Activated CD4-positive, alpha-beta T cell treated with anti-CD3 and anti-CD28 coated beads for 24 hours (primary cell): ENCODE measurements around the gene CEP83.

Experiments used
- DNase-seq, 2 donors: peaks; one replicate each; pipeline ENCODE4 v3.0.0-alpha.2; 2020; ENCODE audit warnings: low read depth in 2 of 2

The CEP83 gene

DNA sequence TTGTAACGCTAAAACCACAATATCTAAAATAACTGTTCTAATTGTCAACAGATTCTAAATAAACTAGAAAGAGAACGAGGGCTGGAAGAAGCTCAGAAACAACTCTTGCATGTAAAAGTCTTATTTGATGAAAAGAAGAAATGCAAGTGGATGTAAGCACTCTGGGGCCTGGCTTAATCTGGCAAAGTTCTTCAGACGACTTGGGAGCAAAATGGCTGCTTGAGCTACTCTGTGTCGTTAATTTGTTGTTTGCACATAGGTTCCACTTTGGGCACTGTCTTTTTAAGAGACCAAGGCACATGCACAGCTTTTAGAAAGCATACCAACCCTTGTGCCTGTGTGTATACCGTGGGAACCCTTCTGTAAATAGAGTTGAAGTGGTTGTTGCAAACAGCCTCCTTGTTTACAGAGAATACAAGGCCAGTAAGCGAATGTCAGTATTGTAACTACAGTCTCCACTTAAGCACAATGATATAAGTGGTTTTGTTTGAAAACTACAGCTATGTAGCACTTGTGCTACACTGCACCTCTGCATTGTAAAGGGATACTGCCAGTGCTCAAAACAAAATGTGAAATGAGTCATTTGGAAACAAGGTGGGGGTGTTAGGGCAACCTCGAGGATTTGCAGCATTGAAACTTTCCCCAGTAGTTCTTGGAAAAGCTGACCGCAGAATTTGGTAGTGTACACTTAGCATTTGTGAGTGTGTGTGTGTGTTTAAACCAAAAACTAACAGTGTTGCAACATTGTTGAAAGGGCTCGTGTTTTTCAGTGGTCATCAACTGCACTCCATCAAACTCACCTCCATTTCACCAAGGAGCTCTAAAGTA lies 154.3 kb downstream of the CEP83 start:
- DNase-seq = peak in 1 of 2 donors; percentile 29

DNA sequence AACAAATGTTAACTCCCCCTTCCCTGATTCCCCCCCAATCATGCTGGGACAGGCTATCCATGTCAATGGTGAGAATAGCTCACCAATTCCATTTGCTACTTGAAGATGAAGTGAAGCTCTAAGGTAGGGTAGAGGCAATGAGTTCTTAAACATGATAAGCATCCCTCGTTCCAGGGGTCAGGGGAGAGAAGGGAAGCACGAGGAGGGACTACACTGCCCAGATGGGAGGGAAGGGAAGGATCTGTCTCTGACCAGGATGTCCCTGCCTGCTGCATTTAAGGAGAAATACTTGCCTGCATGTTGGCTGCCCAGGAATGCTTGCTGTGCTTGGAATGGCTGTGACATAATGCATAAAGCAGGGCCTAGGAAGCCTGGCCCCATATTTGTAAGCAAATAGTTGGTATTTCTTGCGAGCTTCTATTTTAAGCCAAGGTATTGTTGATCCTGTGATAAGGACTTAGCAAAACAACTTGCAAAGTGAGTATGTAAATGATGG lies 155.1 kb downstream of the CEP83 start:
- no peak for DNase-seq

DNA sequence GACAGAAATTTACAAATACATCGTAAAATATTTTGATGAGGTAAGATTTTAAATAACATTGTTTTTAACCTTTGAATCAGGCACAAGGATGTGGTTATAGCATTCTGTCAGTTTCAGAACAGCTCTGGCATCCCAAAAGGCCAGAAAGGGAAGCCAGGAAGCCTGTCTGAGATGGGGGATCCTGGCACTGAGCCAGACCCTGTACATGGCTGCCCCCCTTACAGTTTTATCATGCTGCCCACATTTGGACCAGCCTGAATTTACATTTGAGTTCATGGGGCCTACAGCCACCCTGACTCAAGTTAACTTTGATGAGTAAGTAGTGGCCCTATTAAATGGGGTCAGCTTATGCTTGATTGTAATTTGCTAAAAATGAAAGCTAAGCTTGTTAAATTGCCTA lies 155.7 kb downstream of the CEP83 start:
- no peak for DNase-seq

DNA sequence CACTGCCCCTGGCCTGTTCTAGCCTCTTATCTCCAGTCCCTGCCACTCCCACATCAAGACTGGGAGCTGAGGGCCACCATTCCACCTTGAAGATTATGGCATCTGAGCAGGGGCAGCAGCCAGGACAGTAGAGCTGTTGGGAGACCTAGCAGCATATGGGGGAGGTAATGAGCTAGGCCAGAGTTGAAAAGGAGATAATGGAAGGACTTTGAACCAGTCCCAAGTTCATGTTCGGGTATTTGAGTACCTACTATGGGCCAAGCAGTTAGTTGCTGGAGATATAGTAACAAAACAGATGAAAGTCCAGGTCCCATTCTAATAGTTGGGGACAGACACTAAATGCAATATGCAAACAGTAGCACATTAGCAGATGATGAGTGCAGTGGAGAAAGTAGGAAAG lies 159.8 kb downstream of the CEP83 start:
- no peak for DNase-seq

DNA sequence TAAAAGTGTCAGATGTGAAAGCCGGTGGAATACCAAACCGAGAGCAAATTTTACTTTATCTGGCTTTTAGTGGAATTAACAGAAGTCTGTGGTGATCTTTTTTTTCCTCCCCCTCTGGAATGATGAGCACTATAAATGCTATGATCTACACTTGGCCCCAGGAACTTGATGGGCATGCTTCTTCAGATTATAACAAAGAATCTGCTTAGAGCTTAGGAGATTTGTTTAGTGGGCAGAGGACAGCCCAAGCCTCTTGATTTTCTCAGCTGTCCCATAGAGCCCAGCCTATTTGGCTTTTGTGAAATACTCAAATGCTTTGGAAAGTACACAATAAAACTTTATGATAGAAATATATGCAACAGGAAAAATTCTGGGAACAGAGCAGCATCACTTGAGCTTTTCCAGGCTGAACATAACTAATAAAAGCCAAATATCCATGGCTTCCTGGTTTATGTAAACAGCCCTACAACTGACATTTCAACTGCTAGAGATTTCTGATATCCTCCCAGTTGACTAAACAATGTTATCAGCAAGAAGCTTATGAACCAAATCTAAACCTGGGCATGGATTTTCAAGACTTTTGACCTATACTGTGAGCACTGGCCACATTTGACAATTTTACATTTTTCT lies 161.7 kb downstream of the CEP83 start:
- no peak for DNase-seq

DNA sequence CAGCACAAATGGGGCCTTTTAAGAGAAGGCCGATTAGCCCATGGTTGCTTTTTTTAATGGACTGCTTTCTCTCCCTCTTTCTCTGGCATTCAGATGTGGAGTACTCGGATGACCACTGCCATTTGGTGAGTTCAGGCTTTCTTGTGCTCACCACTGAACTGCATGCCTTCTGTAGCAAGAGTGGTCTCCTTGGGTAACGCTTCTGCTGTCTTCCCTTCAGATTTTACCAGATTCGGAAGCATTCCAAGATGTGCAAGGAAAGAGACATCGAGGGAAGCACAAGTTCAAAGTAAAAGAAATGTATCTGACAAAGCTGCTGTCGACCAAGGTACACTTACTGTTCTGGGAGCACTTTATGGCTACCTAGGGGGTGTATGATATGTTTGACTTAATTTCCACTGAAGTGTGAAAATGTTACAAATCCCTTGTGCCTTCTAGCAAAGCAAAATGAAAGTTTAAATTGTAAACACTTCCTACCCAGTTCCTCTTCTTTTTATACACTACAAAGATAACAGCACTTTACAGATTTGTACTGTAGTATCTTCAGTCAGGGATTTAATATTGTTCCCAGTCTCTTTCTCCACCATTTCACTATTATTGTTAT lies 162.5 kb downstream of the CEP83 start:
- DNase-seq = no peak

DNA sequence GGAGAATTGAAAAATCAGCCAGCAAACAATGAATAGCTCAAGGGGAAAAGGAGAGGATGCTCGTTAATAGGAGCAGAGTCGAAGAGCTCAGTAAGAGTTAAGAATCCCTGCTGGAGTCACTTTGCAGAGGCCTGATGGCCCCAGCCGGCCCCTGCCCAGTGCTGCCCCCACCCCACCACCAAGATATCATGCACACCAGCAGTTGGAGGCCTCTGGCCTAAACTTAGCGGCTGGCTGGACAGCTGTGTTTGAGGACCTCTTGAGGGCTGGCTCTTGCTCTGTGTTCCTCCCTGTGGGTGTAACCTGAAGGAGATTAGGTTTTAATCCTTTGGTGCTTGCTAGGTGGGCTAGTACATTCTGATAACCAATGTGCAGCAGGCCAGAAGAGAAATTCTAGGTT lies 169.3 kb downstream of the CEP83 start:
- no peak for DNase-seq

DNA sequence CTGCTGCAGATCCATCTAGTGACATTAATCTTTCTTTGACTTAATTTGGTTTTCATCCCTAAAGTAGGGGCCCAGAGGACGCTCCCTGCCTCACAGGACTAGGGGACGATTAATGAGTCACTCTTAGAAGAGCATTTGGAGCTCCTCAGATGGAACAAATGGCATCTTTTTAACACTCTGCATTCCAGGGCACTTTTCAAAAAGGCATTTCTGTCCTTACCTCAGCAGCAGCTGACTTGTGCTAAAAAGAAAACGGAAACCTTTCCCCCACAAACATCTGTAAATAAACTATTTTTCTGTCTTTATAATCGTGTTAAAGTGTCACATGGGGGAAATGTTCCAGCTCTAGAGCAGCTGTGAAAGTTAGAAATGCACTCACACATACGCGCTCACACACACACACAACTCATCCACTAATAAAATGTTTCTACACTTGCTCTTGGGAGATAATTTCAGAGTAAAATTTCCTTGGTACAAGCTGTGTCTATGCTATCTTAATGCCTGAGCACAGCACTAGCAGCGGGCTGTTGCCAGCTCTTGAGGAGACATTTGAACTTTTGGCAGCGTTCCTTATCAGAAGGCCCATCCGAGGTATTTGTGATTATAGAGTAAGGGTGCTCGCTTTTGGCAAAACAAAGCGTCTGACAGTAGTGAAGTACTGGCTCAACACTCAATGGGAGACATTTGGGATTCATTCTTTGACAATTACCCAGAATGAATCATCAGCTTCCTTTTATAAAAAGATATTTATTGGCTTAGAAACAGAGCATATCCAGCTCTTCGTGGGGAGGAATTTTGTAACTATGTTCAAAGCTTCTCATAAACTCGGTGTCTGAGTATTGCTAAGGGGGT lies 170.0 kb downstream of the CEP83 start:
- DNase-seq = no peak

DNA sequence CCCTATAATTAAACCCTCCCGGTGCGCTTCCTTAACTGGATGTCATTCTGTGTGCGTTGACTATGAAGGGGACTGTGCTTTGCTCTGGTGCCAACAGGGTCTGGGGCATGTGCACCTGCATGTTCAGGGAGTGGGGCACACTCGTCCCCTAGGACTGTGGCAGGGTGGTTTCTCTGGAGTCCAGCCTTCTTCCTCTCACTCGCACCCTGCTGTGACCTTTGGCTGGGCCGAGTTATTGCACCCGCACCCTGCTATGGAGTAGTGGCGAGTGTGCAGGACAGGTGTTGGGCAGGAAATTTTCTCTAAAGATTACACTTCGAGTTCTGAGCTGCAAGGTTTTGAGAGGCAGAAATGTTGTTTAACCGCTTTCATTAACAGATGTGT lies 172.4 kb downstream of the CEP83 start:
- no peak for DNase-seq

DNA sequence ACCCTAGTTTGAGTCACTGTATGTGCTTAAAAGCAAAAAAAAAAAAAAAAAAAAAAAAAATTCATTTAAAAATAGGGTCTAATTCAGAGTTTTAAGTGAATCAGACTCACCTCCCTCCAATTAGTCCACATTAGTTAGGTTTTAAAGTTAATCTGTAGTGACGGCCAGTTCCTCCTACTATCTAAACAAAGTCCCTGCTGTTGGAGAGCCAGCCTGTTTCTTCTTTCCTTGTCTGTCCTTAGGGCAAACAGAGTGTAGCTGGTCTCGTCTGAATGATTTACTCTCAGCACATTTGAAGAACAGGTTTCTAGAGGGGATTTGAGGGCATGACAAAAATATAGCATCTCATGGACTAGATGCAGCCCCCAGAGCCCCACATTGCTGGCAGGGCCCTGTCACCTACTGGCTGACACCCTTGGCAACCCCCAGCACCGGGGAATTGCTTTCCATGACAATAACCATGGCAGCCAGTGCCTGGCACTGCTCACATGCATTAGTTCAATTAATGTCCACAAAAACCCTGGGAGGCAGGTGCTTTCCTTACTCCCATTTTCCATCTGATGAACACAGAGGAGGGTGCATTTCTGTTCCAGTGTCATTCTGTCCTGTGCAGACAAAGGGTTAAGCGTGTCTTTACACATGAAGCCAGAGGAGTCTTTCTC lies 173.0 kb downstream of the CEP83 start:
- DNase-seq = no peak

DNA sequence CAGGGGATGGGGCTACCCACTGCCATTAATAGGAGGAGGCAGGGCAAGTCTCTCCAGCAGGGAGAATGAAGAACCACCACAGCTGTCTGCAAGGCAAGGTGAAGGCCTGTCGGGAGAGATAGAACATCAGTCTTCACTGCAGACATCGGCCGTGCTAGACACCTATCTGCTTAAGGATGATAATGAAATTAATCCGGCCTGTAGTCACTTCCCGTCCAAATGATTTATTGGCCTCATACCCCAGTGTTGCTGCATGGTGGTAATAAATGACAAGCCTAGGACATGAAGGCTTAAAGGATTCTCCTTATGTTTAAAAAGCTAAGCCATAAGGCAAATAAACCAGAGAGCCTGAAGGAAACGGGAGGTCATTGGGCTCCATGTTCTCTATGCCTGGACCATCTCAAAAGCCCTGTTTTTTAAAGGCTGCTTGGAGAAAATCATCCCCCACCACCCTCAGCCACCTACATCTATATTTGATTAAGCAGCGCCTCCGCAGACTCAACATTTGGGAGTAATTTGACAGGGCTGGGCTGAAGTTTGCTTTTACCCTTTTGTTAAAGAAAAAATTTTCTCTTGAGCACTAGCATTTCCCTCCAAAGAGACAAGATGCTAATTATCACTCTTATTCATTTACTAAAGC lies 173.6 kb downstream of the CEP83 start:
- no peak for DNase-seq

DNA sequence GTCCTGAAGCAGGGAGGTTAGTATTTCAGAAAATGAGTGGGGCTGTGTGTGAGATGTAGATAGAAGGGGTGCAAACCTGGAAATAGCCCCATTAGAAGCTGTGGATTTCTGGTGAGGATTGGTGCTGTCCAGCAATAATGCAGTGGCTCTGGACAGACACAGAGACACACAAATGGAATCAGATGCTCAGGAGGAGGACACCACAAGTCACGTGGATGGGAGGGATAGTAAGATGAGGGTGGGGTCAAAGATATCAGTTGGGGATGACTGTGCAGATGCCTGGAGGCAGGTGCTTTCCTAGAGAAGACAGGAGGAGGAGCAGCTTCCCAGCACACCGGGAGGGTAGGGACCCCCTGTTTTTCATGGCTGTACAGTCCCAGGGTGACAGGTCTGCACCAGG lies 174.8 kb downstream of the CEP83 start:
- no peak for DNase-seq

DNA sequence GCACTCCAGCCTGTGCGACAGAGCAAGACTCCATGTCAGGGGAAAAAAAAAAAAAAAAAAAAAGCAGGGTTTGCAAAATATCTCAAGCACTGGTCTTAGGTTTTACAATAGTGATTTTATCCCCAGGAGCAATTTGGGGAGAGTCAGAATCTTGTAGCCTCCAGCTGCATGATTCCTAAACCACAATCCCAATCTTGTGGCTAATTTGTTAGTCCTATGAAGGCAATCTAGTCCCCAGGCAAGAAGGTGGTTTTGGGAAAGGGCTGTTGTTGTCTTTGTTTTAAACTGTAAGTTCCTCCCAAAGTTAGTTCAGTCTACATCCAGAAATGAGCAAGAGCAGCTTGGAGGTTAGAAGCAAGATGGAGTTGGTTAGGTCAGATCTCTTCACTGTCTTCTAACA lies 175.6 kb downstream of the CEP83 start:
- no peak for DNase-seq

DNA sequence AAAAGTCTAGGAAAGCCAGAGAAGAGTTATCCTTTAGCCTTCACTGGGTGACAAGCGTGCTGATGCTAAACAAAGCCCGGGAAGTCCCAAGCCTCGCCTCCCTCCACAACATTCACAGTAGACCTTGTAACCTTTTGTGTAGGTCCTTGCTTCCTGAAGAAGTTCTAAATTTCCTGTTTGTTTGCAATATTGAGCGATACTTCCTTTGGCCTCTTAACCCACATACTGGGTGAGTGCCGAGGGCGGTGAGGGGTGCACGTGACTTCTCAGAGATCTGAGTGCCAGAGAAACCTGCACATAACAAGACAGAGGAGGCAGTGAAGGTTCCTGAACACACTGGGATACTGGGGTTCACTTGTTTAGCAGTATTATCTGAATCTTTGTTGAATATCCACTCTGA lies 177.0 kb downstream of the CEP83 start:
- DNase-seq = no peak

DNA sequence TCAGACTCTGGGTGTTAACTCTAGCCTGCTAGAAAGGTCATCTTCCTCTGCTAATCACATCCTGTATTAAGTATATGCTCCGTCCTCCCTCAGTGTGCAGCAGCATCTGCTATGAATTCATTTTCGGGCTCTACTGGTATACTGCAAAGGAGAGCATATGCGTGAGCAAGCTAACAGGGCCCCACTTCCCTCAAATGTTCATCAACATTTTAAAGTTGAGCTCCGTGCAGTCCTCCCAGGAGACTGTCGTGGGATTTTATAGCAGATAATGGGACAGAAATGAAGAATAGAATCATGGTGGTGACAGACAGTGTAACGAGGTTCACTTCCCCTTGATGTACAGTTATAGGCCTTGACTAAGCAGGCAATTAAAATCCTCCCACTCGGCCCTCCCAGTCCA lies 179.6 kb downstream of the CEP83 start:
- DNase-seq = no peak

DNA sequence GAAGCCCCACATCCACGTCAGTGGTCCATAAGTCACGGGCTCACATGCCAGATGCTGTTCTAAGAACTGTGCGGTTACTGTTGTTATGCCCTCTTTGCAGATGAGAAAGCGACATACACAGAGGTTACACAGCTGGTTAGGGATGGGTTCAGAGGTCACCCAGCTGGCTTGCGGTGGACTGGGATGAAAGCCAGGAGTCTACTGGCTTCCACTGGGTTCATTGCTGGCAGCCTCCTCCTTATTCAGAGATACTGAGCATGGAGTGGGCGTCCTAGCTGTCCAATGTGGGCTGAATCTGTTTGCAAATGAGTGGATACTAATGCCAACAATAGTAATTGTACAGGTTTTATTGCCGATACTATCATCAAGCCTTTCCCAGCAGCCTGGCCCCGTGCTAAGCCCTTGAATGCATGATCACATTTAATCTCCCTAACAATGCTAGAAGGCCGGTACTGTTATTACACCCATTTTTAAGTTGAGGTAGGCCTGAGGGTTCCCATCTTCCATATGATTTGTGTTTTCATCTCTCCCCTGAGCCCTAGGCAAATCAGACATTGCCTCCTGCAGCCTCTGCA lies 182.2 kb downstream of the CEP83 start:
- no peak for DNase-seq

DNA sequence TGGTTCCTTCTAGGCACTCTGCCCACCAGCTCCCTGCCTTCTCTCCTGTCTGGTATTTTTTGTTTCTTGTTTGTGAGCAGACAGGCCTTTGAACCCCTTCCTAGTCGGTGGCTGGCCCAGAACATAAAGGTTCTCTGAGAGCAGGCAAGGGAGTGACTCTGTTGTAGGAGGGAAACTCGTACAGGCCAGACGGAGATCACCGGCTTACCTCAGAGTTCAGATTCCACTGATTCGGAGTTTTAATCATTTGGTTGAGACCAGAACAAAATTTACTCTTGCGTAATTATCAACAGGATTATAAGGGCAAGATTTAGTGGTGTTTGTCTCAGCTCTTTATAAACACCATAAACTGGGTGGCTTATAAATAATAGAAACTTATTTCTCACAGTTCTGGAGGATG lies 182.9 kb downstream of the CEP83 start:
- DNase-seq = no peak

DNA sequence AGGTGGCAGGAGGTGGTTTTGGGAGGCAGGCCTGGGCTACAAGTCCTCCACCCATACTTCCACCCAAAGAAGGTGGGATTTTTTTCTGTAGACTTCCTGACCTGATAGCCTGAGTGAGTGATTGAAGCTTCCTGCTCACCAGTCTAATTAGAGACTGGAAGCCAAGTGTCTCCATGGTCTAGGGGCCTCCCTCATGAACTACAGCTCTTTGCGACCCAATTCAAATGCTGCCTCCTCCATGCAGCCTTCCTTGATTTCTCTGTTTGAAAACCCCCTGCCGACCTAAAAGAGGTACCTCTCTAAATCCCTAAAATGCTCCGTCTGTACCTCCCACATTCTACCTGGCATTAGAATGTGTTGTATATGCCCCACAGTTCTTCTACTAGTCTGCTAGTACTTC lies 186.4 kb downstream of the CEP83 start:
- DNase-seq = no peak

DNA sequence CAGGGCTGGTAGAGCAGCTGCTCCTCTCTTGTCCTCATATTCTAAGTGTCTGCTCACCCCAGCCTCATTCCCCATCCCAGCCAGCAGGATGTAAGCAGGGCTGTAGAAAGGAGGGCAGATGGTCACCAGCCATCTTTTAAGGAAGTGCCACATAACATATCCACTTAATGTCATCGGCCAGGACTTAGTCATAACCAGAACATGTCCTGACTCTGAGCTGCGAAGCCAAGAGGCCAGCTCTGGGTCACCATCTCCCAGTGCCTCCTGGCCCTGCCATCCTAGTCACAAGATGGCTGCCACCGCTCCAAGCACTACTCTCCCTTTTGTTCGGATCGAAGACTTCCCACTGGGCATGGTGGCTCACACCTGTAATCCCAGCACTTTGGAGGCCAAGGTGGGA lies 187.4 kb downstream of the CEP83 start:
- no peak for DNase-seq

DNA sequence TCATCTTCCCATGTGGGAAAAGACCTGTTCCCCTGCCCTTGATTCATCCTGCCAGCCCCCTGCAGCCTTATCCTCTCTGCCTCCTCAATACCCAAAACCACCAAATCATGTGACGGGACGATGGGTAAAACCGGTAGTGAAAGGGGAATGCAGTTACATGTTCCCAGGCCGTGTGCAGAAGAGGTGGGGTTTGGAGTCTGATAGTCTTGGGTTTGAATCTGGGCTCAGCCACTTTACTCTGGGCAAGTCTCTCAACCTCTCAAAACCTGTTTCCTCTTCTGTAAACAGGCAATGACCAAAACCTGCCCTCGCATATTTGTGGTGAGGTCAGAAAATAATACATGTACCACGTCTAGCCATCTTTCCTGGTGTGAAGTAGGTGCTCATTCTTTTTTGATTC lies 188.3 kb downstream of the CEP83 start:
- DNase-seq = no peak
